HL-60 (cell line): ENCODE data around the gene KLHL4.

Experiments used
- DNase-seq, 2 experiments: peaks; one replicate each; pipeline ENCODE4 v3.0.0-alpha.2; 2010 to 2020; ENCODE audit warnings: low read depth in 1 of 2, low spot score in 1 of 2
- H3K27ac ChIP-seq: fragments of 250-450 bp; sonication (Bioruptor Pico); replicated peaks from 2 replicates; pipeline ENCODE4 v1.5.1; 2020; ENCODE audit warnings: mild to moderate bottlenecking, moderate library complexity
- H3K27me3 ChIP-seq: fragments of 250-450 bp; sonication (Bioruptor Pico); 2 replicates; pipeline ENCODE4 v1.5.1; 2021; ENCODE audit warnings: mild to moderate bottlenecking, moderate library complexity; ENCODE audit not compliant: insufficient read depth, poor library complexity, severe bottlenecking
- H3K4me3 ChIP-seq: replicated peaks from 2 replicates; pipeline ENCODE4 v1.5.1; 2011; ENCODE audit warnings: mild to moderate bottlenecking, control low read depth, low read length; ENCODE audit not compliant: insufficient read depth
- CTCF ChIP-seq: IDR thresholded peaks from one replicate; pipeline ENCODE4 v1.5.1; 2011; ENCODE audit warnings: low read length, control low read depth, inconsistent platforms; ENCODE audit not compliant: insufficient read depth
- GABPA ChIP-seq: IDR thresholded peaks from 2 replicates; pipeline ENCODE4 v1.6.1; 2012; ENCODE audit warnings: low read depth
- POLR2AphosphoS5 ChIP-seq: IDR thresholded peaks from 2 replicates; pipeline ENCODE4 v1.6.1; 2012; ENCODE audit warnings: low read depth
- REST ChIP-seq: IDR thresholded peaks from 2 replicates; pipeline ENCODE4 v1.6.1; 2012; ENCODE audit warnings: low read depth; ENCODE audit not compliant: insufficient replicate concordance
- SPI1 ChIP-seq: IDR thresholded peaks from 2 replicates; pipeline ENCODE4 v1.6.1; 2012; ENCODE audit warnings: low read depth, mild to moderate bottlenecking, borderline replicate concordance

The KLHL4 gene

GRCh38 chrX:87572901-87573300 lies 55.3 kb downstream of the KLHL4 start:
- Histone ChIP-seq H3K4me3 (no peak overlapping the region), H3K27ac (no peak overlapping the region), H3K27me3 (no peaks in the 10 kb centered on the region)
- DNase-seq: no peak
- TF ChIP-seq POLR2AphosphoS5 (no peak), CTCF (no peak), SPI1 (no peak)

- no peak overlapping the region for H3K4me3 ChIP-seq
- TF ChIP-seq GABPA: no peak
- no peak for TF ChIP-seq SPI1
- TF ChIP-seq POLR2AphosphoS5: no peak
- TF ChIP-seq CTCF: no peak
- no peak for TF ChIP-seq REST
These were observed 61.4 kb downstream of the KLHL4 start for GRCh38 chrX:87578978-87579377.

GRCh38 chrX:87580862-87581261 lies 63.3 kb downstream of the KLHL4 start:
- H3K27ac ChIP-seq: no peak overlapping the region
- no peak overlapping the region for H3K4me3 ChIP-seq
- no peak for TF ChIP-seq POLR2AphosphoS5
- no peak for DNase-seq
- H3K27me3 ChIP-seq: no peaks in the 10 kb centered on the region

More at GRCh38 chrX:87578978-87579377, 61.4 kb downstream of the KLHL4 start:
- no peak for DNase-seq
- H3K27me3 ChIP-seq: no peaks in the 10 kb centered on the region
- H3K27ac ChIP-seq: no peak overlapping the region

GRCh38 chrX:87582453-87582852 lies 64.9 kb downstream of the KLHL4 start:
- H3K27me3 ChIP-seq: no peaks in the 10 kb centered on the region
- no peak for DNase-seq
- TF ChIP-seq REST (no peak), POLR2AphosphoS5 (no peak), GABPA (no peak), SPI1 (no peak), CTCF (no peak)
- H3K4me3 ChIP-seq: no peak overlapping the region
- H3K27ac ChIP-seq: no peak overlapping the region
